GM19372 (cell line): ENCODE results near the gene NFILZ.

Source experiments
- ATAC-seq: cut with Tn5 transposase; IDR thresholded peaks from one replicate; pipeline ENCODE4 v1.9.1; 2021; ENCODE audit warnings: mild to moderate bottlenecking, low read depth, moderate library complexity; ENCODE audit not compliant: unreplicated experiment

Gene NFILZ, protein sequence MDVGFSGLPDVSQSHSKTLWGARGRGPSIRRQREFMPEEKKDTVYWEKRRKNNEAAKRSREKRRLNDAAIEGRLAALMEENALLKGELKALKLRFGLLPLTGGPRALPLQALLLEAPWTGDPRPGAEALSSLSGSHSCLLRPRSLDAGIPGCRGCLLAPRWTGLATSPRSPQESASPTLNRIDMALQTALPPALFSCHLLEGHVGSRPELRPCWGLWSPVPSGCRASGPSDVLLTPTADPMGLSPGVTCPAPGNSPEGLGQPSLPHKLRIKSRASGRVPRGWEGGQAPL

DNA sequence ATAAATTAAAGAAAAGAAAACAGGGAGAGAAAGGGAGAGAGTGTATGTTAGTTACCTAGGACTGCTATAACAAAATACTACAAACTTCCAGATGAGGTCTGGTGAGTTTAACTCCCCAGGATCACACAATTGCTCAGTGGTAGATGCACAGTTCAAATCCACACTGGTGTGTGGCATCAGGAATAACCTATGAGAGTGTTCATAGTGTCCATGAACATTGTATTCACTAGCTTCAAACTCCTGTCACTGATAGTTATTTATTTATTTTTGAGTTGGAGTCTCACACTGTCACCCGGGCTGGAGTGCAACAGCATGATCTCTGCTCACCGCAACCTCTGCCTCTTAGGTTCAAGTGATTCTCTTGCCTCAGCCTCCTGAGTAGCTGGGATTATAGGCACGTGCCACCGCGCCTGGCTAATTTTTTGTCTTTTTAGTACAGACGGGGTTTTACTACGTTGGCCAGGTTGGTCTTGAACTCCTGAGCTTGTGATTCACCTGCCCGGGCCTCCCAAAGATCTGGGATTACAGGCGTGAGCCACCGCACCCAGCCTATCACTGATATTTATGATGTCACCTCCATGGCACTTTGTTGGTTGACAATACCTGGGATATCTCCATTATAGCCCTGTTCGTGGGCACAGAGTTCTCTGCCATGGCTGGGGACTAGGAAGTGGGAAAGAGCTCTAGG, at the start of gene NFILZ:
Gene NFILZ, plus strand, starts transcription at position 638 of the 688 bp plus-strand sequence. CDS start 46,133 bp downstream, outside the sequence.
- ATAC-seq: no peak

DNA sequence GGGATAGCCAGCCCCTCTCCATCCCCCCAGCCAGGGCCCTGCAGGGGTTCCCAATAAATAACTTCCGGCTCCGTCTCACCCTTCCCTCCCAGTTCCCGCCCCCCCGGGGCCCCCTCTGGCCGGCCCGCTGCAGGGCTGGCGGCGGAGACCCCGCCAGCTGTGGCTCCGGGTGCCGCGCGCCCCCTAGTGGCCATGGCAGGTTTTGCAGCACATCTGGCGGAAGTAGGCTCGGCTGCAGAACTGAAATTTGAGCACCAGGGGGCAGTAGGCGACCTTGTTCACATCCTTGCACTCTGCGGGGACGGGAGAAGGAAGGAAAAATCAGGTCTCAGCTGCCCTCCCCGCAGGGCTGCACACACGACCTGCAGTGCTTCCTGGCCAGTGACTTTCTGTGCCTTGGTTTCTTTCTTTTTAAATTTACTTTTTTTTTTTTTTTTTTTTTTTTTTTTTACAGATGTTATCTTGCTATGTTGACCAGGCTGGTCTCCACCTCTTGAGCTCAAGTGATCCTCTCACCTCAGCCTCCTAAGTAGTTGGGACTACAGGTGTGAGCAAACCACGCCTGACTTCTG, 49.6 kb upstream of the NFILZ start:
- no peak for ATAC-seq

DNA sequence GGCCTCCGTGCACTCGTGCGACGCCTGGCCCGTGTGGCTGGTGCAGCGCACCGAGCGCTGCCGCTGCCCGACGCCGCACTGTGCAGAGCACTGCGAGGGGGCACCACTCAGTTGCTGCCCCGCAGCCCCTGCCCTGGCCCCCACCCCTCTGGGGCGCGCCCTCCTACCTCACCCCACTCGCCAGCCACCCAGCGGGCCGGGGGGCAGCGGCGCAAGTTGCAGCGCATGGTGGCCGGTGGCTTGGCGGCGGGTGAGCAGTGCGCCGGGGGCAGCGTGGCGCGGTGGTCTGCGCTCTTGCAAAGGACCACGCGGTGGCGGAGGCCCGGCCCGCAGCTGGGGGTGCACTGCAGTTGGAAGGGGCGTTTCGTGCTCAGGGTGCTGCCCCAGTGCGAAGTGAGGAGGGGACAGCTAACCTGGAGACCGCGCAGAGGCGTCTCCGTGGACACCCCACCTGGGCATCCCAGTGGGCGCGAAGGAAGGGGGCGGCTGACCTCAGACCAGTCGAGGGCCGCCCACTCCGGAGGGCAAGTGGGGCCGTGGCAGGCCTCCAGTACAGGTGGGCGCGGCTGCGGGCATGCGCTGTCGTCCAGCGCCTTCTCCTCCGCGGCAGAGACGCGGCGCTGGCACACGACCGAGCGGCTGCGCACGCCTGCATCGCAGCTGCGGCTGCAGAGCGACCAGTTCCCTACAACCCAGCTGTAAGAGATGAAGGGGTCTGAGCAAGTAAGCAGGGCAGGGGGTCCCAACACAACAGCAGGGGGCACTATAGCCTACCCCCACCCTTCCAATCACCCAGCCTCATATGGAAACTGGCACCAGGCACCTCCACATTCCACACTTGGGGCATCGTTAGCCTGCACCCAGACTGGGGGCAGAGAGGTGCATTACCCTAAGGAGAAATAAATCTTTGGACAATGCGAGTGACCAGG, 45.2 kb upstream of the NFILZ start:
- ATAC-seq: no peak

DNA sequence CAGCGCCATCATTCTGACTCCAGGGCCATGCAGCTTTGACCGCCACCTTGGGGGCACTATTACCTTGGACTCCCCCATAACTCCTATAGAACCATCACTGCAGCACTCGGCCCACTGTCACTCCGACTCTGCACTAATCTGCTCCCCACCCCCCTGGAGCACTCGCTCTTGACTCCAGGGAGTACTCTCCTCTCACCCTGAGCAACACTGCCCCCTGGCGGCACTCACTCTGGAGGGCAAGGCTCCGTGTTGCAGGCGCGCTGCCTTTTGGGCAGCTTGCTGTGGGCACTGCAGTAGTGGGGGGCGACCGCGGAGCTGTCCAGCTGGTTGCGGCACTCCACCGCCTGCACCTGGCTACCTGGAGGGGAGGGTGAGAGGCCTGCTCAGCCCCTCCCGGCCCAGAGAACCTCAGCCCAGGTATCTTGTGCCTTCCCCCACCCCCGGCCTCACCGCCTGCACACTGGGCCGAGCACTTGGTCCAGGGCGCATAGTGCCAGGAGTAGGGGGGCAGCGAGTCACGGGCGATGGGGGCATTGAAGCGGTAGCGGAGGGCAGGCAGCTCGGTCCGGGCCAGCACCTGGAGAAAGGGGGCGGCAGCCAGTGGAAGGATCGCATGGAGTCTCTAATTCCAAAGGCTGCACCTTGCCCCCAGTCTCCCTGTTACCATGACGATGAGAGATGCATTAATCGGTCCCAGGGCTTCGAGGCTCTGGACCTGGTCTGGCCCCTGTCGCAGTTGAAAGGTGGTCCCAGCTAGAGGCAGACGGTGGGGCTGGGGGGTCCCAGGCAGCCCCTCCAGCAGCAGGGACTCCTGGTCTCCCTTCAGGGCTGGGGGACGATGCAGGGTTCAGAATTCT, 44.3 kb upstream of the NFILZ start:
- ATAC-seq: no peak

DNA sequence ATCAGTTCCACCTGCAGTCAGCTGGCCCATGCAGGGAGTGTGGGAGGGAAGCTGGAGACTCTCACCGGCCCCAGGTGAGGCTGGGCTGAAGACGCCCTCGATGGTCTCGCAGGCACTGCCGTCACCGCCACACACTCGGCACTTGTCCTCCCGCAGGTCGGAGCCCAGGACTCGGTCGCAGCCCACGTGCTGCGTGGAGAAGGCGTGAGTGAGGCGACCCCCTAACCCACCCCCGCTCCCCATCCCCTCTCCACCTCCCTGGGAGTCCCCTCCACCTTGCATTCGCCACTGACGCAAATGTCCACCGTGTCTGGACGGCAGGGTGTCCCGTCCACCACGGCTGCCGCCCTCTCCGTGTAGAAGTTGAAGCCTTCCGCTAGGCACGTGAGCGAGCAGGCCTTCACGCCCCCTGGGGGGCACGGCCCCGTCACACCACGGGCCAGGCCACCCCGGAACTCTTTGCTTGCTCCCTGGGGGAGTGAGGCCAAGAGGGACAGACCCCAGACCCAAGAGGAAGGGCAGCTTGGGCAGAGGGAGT, 41.2 kb upstream of the NFILZ start:
- no peak for ATAC-seq

DNA sequence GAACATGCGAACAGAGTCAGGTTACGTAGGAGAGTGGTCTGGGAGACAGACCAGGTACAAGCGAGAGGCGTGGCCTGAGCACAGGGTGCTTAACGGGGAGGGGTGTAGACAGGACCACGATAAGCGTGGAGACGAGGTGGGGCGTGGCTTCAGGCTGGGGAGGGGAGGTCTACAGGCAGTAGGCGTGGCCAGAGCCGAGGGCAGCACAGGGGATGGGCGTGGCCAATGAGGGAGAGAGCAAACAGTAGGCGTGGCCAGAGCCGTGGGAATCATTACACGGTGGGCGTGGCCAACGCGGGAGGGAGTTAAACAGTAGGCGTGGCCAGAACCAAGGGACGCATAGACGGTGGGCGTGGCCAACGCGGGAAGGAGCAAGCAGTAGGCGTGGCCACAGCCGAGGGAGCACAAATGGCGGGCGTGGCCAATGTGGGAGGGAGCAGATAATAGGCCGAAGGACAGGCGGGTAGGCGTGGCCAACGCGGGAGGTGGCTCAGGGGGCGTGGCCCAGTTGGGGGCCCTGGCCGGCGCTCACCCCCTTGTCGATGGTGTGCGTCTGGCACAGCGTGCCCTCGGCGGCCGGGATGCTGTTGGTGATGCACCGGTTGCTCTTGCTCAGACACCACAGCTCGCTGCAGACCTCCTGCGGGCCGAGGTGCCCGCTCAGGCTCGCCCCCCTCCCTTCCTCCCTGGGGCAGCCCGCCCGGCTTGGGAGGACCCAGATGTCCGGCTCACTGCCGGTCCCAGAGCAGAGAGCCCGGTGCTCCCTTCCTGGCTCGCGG, 38.0 kb upstream of the NFILZ start:
- ATAC-seq: no peak

DNA sequence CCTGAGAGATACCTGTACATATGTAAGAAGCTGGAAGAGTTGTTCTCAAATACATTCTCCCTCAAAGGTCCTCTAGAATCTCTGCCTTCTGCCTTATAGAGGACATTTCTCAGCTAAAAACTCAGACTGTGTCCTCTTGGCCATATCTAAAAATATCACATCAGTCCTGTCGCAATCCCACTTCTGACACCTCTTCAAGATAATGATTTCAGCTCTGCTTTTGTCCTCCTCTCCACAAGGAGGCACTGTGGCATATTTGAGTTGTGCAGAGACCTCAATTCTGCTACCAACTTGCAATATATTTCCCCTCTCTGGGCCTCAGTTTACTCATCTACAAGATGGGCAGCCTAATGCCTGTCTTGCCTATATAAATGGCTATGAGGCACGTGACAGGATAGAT, 36.5 kb upstream of the NFILZ start:
- no peak for ATAC-seq

DNA sequence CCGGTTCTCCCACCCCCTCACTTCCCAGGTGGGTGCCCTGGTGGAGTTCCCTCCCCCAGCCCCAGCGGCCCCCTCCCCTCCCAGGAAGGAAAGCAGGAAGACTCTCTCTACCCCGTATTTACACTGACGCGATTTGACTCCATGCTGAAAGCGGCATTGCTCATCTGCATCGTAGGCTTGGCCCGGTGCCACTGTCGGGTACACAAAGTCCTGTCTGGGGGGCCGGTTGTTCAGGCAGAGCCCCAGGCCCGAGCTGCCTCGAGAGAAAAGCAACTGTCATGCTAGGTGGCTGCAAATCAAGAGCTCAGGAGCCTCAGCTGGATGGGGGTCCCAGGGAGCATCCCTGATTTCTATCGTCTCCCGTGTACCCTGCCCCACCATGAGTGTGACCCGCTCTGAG, 34.8 kb upstream of the NFILZ start:
- ATAC-seq: no peak

DNA sequence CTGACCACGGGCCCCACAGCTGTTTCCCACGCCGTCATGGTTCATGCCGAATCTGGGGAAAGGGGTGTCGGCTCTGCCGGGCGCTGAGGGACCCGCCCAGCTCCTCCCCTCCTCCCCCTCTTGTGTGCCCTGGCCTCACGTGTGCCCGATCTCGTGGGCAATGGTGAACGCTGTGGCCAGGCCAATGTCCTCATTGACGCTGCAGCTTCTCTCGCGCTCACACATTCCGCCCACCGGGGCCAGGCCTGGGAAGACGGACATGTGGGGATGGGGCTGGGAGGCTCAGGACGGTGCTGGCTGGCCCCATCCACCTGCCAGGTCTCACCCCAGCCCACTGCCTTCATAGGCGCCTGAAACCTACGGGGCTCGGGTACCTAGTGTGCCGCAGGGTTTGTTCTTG, 34.3 kb upstream of the NFILZ start:
- no peak for ATAC-seq

DNA sequence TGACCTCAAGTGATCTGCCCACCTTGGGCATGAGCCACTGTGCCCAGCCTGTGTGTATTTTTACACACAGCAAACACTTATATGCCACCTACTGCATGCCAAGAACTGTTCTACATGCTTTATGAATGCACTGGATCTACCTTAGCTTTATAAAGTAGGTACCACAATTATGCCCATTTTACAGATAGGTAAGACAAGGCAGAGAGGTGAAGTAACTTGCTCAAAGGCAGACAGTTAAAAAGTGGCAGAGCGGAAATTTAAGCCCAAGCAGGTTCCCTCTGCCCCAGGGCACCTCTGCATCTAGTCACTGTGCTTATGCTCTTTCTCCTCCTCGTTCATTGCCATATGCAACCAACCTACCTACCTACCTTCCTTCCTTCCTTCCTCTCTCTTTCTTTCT, 30.4 kb upstream of the NFILZ start:
- no peak for ATAC-seq

DNA sequence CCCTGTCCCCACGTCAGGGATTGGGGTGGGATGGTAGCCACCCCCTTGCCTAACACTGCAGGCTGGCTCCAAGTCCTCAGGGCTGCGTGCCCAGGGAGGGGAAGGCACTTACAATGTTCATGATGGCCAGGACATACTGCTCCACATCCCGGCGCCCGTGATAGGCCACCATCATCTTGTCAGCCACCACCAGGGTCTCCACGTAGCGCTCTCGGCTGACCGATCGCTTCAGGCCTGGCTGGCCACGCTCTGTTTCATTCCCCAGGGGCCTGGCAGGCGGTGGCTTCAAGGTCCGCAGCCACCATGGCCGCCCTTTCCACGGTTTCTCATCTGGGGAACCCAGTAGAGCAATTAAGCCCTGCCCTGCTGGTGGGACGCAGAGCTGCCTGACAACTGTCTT, 29.6 kb upstream of the NFILZ start:
- no peak for ATAC-seq

DNA sequence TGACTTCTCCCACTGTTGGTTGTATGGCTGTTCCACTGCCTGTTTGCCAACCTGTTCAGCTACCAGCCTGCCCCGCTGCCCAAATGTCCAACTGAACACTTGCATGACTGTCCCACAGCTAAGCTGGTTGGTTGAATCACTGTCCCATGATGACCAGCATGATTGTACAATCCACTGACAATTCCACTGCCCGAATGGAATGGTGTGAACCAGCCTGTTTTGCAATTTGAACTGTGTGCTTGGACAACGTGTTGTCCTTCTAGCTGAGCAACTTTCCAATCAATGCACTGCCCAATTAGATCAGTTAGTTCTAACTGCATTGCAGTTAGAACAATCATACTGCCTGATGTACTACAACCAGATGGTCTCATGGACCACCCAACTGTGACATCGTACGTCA, 28.6 kb upstream of the NFILZ start:
- no peak for ATAC-seq

DNA sequence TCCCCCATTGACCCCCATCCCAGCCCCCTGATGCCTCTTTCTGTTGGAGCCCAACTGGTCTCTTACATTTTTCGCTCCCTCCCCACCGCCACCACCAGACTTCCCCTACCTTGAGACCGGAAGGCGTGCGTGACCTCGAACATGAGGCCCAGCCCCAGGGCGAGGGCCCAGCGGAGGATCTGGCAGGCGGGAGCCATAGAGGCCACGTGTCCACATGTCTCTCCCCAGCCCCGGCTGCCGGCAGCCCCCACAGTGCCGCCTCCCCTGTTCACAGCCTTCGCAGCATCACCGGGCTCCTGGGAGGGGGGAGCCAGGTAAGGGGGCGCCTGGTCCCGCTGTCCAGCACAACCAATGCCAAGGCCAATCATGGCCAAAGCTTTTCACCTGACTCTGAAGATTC, 24.9 kb upstream of the NFILZ start:
- ATAC-seq: no peak

DNA sequence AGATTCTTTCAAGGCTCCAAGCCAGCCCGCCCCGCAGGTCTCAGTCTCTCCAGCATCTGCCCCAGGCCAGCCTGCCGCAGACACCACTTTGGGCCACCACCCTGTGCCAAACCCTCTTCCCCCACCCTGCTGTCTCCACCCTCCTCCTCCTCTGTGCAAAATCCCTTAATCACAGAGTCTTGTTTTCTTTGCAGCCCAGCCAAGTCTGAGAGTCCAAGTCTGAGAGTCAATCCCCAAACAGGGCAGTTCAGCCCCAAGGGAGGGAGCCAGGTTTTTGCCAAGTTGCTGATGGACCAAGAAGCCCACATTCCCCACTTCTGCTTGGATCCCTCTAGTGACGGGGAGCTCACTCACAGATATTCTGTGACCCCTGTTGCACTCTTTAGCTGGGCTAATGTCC, 23.0 kb upstream of the NFILZ start:
- ATAC-seq: no peak

DNA sequence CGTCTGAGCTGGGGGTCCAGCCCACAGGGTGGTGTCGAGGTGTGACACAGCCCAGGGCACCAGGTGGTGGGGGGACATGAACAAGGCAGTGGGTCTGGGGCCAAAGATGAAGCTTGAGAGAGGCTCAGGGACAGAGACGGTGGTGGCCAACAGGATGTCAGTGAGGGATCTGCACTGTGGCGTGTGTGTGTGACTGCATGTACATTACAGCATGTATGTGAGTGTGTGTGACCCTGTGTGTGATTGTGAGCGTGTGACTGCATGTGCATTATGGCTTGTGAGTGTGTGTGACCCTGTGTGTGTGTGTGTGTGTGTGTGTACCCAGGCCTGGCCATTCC, 21.5 kb upstream of the NFILZ start:
- no peak for ATAC-seq

DNA sequence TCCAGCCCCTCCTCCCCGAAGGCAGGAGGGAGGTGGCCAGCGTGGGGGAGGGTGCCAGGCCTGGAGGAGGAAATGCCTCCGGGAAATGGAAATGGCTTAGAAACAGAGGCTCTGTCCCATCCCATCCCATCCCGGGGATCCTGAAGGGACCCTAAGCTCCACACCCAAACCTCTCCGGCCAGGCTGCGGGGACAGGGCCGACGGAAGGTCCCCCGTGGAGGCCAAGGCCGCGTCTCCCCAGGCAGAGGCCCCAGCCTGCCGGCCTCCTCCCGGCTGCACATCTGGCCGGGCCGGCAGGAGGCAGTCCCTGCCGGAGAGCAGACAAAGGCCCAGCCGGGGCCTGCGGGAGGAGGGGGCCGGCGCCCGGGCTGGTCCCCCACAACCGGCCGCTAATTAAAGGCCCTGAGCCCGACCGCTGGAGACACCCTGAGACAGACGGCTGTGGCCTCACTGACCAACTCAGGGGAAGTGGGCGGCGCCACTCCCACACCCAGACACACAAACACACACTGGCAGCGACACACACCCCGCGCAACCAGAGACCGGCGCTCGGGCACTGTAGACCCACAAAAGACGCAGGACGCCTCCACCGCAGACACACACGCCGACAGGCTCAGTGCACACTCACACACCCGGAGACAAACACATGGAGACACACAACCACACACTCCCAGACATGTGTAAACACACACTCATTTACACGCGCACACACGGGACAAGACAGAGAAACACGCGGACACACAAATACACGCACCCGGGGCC, 21.0 kb upstream of the NFILZ start:
- ATAC-seq: no peak

DNA sequence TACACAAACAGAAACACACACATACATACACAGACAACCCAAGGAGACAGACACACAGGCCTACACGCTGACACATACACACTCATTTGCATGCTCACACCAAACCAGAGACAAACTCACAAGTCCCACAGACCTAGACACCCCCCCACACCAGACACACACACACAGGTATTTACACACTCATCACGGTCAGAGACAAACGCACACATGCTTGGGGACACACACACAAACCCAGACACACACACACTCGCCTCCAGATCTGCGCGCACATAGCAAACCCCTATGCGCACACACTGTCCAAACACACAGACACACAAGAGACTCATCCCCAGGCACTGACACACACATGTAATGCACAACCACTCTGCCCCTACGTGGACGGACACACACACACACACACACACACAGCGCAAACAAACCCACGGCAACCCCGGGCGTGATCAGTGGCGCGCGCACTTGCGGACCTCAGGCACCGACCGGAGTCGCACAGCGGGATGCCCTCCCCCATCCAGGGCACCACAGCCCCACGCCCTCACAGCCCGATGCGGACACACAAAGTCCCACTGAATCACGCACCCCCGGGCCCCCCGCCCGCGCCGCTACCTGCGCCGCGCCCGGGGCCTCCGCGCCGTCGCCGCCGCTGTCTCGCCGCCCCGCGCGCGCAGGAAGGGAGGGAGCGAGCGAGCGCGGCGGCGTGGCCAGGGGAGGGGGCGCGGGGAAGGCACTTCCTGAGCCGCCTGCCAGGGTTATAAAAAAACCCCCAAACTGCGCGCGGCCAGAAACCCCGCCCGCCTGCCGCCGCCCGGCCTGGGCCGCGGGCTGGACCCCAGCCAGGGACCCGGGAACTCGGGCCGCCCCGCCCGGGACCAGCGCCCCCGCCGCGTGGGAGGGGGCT, 20.1 kb upstream of the NFILZ start, which contains the start of gene ADAMTS10:
Gene ADAMTS10, minus strand, starts transcription at position 675 of the 895 bp plus-strand sequence. CDS start 5,005 bp downstream, outside the sequence.
- ATAC-seq: no peak
